HG03097 (cell line): ENCODE data around the gene PTPMT1.

Source experiments
- ATAC-seq: cut with Tn5 transposase; IDR thresholded peaks from one replicate; pipeline ENCODE4 v1.9.1; 2021; ENCODE audit not compliant: unreplicated experiment, low FRiP score

PTPMT1 gene

GRCh38 chr11:47605921-47606320 lies 40.5 kb downstream of the PTPMT1 start:
- ATAC-seq = no peak

- ATAC-seq = no peak
These were observed 41.3 kb downstream of the PTPMT1 start for GRCh38 chr11:47606731-47607130.

- ATAC-seq = no peak
These were observed 42.0 kb downstream of the PTPMT1 start for GRCh38 chr11:47607380-47607779.

GRCh38 chr11:47609675-47610074 lies 44.3 kb downstream of the PTPMT1 start:
- no peak for ATAC-seq

- peak; percentile 65 for ATAC-seq
These were observed 46.0 kb downstream of the PTPMT1 start for GRCh38 chr11:47611348-47611794.

GRCh38 chr11:47615249-47615648 lies 49.9 kb downstream of the PTPMT1 start:
- ATAC-seq = no peak

- no peak for ATAC-seq
These were observed 51.5 kb downstream of the PTPMT1 start for GRCh38 chr11:47616726-47617416.

- ATAC-seq = no peak
These were observed 52.0 kb downstream of the PTPMT1 start for GRCh38 chr11:47617417-47617809.

GRCh38 chr11:47620836-47621378 lies 55.5 kb downstream of the PTPMT1 start:
- no peak for ATAC-seq
